ENCODE results near the gene EMILIN3.

DNA sequence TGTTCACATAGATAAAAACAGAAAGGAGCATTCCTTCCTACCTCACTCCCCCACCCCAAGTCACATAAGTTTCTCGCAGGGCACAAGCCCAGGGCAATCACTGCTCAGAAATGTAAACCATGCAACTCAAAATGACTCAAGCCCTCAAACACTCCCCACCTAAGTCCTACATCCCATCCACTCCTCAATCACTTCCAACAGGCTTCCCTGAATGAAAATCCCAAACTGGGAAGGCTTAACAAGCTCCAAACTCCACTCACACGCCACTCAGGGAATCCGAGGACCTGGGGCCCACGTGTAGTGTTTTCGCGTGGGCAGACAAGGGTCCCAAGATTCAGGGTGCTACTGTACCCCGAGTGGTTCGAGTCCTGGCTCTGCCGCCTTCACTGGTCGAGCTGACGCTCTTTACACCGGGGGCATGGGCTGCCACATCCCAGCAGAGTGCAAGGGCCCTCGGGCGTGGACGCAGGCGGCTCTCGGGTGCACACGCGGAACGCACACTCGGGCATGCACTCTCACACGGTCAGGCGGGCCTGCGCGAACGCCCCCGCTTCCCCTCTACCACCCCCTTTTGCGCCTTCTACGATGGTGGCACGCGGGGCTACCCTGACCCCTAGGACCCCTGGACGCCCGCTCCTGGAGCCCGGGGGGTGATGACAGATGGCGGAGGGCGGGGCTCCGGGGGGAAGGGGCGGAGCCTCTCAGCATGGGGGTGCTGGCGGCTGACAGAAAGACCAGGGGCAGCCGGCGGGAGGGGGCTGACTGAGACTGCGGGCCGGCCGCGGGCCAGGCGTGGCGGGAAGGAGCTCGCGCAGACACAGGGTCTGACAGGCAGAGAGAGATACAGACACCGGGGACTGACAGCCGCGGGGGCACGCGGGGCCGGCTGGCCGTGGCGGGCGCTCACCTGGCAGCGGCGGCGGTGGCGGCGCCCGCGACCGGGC, 49.7 kb downstream of the EMILIN3 start:
- TF ChIP-seq, protein P1, sequence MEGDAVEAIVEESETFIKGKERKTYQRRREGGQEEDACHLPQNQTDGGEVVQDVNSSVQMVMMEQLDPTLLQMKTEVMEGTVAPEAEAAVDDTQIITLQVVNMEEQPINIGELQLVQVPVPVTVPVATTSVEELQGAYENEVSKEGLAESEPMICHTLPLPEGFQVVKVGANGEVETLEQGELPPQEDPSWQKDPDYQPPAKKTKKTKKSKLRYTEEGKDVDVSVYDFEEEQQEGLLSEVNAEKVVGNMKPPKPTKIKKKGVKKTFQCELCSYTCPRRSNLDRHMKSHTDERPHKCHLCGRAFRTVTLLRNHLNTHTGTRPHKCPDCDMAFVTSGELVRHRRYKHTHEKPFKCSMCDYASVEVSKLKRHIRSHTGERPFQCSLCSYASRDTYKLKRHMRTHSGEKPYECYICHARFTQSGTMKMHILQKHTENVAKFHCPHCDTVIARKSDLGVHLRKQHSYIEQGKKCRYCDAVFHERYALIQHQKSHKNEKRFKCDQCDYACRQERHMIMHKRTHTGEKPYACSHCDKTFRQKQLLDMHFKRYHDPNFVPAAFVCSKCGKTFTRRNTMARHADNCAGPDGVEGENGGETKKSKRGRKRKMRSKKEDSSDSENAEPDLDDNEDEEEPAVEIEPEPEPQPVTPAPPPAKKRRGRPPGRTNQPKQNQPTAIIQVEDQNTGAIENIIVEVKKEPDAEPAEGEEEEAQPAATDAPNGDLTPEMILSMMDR (conservative IDR thresholded peaks at IDR 0.05; ENCODE audit: low read length): no peak
- no peak for TF ChIP-seq EZH2phosphoT487 (IDR thresholded peaks at IDR 0.05; ENCODE audit: borderline replicate concordance, low read depth, low read length)
